Stimulated activated CD8-positive, alpha-beta memory T cell treated with anti-CD3 and anti-CD28 coated beads, Interleukin-7, amount 100 ng/mL, for 4 hours (primary cell): ENCODE measurements around the gene TNKS1BP1.
"Not testable (repeated sequence)": the region's sequence is repeated elsewhere in the genome, so short reads cannot be mapped to it uniquely, and the experiment has no call there.

Source experiments
- DNase-seq, 2 donors: peaks; one replicate each; pipeline ENCODE4 v3.0.0-alpha.2; 2020; ENCODE audit warnings: low read depth in 2 of 2

TNKS1BP1 gene

DNA sequence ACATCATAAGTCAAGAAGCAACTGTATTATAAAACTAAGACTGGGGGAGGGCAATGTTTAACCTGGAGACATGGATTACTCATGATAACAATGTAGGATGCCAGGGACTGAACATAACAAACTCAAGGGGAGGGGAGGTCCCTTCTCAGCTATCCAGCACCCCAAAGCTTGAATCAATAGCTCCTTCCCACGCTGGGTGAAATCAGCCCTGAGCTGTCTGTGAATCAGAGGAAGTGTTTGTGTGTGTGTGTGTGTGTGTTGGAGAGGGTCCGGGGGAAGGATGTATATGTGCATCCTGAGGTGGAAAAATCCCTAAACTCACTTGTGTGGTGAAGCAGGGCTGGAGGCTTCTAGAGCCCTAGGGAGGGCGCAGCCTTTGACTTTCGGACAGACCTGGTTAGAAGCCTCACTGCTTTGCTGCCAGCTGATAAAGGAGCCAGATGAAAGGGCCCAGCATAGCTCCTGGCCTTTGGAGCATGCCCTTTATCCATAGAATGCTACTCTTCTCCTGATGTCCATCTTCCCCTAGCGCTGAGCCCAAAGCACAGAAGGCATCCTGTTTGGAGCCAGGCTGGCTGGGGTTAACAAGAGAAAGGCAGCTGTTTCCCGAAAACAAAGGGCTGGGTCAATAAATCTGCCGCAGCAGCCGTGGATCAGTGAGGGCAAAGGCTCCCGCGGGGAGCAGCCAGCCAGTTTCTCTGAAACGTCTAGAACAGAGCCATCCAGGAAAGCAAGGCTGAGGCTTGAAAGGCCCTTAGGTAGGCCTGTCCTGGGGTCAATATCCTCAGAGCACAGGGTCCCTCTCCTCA is 35.8 kb downstream of the TNKS1BP1 start:
- DNase-seq = no peak

DNA sequence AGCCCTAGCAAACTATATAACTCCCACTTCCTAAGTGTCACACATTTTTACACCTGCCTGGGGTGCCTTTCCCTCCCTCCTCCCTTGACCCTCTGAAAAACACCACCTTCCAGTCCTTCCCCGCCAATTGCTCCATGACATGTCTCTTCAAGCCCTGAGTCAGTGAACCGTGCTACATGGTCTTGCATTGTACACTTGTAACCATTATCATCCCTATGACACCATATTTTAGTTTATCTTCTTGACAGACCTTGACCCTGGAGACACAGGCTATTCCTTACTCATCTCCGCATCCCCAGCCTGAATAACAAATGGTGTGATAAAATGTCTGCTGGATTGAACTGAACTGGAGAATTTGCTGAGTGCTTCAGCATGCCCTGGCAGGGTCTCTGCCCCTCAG is 36.9 kb downstream of the TNKS1BP1 start:
- no peak for DNase-seq

DNA sequence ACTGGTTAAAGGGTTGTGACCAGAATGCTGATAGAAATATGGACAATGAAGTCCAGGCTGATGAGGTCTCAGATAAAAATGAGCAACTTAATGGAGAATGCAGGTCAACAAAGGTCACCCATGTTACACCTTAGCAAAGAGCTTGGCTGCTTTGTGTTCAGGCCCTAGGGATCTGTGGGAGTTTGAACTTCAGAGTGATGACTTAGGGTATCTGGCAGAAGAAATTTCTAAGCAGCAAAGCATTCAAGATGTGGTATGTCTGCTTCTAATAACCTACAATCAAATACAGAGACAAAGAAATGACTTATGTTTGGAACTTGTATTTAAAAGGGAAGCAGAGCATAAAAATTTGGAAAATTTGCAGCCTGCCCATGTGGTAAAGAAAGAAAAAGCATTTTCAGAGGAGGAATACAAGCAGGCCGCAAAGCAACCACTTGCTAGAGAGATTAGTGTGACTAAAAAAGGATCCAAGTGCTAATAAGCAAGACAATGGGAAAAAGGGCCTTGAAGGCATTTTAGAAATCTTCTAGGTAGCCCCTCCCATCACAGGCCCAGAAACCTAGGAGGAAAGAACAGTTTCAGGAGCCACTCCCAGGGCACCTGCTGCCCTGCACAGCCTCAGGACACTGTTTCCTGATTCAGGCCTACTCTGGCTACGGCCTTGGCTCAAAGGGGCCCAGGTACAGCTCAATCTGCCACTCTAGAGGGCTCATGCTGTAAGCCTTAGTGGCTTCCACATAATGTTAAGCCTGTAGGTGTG is 41.3 kb downstream of the TNKS1BP1 start:
- DNase-seq = no peak

GRCh38 chr11:57281546-57281945 is 43.2 kb downstream of the TNKS1BP1 start:
- DNase-seq = not testable (repeated sequence)

DNA sequence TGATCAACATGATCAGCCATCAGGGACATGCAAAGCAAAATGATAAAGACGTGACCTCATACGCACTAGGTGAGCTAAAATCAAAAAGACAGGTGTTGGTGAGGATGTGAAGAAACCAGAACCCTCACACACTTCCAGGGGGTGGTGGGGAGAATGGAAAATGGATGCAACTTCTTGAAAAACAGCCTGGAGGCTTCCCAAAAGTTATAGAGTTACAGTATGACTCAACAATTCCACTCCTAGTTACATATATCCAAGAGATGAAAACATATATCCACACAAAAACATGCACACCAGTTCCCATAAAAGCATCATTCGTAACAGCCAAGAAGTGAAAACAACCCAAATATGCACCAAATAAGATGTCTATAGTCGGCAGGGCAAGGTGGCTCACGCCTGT is 45.6 kb downstream of the TNKS1BP1 start:
- no peak for DNase-seq

DNA sequence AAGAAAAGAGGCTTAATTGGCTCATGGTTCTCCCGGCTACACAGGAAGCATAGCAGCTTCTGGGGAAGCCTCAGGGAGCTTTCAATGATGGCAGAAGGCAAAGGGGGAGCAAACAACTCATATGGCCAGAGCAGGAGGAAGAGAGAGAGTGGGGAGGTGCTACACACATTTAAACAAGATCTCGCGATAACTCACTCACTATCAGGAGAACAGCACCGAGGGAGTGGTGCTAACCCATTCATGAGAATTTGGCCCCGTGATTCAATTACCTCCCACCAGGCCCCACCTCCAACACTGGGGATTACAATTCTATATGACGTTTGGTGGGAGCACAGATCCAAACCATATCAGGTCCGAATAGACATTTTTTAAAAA is 46.0 kb downstream of the TNKS1BP1 start:
- DNase-seq = no peak

- DNase-seq = no peak
Measured at GRCh38 chr11:57277845-57278720, 46.7 kb downstream of the TNKS1BP1 start.

DNA sequence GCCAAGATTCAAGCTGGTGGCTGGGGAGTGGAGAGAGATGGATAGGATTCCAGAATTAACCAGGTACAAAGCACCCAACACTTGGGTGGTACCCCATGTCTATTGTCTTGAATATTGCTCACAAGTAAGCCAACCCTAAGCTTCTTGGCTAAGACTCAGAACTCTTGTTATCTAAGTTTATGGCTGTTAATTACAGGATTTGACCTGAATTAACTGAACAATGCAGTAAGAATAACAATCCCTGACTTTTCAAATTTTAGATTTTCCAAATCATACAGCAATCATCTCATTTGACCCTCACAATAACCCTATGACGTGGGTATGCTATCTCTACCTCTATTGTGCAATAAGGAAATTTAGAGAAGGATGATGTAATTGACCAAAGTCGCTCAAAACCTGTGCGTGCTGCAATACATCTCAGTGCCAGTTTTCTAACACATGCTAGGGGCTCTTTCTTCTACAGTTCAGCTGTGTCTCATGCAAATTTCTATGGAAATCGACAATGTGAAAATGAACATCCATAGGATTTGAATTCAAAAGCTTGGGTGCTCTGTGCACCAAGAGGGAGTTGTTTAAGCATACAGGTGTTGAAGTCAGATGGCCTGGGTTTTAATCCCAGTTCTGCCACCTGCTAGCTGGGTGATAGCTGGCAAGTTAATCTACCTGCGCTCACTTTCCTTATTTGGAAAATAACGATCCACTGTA is 47.6 kb downstream of the TNKS1BP1 start:
- DNase-seq = no peak

DNA sequence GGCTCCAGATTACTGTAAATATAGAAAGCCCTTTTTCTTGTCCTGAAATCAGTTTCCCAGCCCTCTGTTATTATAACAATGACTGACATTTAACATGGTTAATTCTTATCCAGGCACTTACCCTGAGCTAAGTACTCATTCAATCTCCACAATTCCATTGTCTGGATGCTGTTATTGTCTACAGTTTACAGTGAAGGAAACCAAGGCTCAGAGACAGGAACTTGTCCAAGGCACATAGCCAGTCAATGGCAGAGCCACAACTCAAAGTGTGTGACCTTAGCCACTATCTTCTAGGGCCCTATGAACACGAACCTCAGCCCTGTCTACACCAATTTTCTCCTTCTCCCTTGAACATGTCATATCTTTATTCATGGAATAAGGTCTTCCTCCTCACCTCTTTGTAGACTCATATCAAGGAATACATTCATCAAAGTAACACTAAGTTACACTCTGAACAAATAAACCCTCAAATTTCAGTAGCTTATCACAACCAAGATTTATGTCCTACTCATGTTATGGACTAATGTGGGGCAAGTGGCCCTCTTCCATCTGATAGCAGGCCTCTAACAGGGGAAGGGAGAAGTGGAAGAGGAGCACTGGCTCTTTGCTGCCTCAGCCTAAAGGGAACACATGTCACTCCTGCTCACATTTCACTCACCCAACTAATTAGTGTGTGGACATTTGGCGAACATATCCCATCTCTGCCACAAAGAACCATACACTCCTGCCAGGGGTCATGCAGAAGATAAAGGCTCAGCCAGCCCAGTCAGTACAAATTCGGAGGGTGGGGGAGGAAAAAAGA is 48.4 kb downstream of the TNKS1BP1 start:
- no peak for DNase-seq

GRCh38 chr11:57275582-57275981 is 49.2 kb downstream of the TNKS1BP1 start:
- no peak for DNase-seq

DNA sequence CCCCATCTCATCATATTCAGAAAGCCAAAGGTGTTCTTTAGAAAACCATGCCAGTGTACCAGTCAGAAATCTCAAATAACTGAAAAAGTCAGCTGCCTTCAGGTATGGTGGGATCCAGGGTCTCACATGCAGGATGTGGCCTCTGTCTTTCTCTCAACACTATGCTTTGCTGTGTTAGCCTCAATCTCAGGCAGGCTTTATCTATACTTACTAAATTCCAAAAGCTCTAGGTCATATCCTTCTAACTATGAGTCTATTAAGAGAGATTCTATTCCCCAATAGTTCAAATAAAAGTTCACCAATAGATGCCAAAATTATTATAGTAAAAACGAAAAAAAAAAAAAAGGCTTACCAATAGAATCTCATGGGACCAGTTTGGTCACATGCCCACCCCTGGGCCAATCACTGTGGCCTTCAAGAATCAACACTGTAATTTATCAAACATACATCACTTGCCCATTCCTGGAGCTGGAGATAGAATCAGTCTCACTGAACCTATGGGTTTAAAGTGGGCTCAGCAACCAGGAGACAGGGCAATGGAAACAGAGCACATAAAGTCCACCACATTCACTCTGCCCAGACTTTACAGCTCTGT is 49.8 kb downstream of the TNKS1BP1 start:
- DNase-seq = no peak

- no peak for DNase-seq
Measured at GRCh38 chr11:57273448-57274058, 51.2 kb downstream of the TNKS1BP1 start.

DNA sequence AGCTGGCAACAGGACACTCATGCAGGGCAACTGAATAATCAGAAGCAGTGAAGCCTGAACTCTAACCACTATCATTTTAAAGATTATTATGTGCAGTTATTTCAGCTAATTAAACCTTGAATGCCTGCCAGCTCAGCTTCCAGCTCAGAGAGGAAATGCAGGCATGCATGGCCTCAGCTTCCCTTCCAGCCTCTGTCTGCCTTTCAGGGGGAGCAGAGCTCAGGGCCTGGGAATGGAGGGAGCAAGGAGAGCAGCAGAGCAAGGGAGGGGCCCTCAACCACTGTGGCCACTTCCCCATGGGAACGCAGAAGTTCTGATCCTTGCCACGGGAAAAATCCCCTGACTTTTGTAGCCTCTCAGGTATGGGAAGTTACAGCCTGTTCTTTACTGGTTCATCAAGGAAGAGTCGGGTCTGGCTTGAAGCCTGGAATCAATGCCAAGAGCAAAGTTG is 55.2 kb downstream of the TNKS1BP1 start:
- no peak for DNase-seq

DNA sequence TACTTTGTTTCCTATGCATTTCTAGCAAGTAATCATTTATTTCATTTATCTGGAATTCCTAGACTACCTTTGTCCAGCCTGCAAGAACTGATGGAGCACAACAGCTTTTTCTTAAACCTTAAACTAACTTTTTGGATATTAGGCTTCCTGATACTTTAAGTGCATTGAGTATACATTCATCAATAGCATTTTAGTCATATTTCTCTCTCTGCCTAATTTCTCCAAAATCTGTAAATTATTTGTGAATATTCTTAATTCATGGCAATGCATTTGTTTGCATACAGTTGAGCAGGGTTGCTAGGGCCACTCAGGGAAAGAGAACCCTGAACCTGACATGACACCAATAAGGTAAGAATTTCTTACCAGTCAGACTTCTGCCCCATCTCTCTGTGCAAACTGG is 58.6 kb downstream of the TNKS1BP1 start:
- DNase-seq = no peak

DNA sequence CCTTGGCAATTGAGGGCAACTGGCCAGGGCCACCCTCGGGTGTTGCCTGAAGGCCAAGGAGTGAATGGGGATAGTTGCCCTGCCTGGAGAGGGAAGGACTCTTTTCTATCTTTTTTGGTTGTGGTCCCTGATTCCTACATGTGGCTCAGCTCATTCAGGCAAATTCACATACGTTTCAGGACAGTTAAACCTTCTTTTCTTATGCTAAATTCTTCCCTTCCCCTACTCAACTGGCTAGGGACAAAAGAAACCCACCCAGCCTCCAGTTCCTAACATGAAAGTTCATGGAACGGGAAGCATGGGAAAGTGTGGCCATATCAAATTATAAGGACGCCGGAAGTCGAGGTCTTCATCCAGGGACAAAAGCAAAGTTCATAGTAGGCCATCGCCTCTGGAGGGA is 61.4 kb downstream of the TNKS1BP1 start:
- no peak for DNase-seq

GRCh38 chr11:57262157-57262556 is 62.6 kb downstream of the TNKS1BP1 start:
- no peak for DNase-seq

GRCh38 chr11:57260937-57261783 is 63.6 kb downstream of the TNKS1BP1 start:
- DNase-seq = no peak

DNA sequence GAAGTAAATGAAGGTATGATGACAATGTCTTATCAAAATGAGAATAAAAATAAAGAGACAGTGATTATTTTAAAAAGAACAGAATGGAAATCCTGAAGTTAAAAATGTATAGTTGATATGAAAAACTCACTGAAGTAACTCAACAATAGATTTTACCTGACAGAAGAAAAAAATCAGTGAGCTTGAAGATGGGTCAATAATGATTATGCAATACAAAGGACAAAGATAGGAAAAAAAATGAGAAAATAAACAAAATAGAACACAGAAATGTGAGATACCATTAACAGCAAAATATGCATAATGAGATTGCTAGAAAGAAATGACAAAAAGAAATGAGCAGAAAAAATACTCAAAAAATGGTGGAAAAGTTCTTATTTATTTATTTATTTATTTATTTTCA is 68.6 kb downstream of the TNKS1BP1 start:
- no peak for DNase-seq

DNA sequence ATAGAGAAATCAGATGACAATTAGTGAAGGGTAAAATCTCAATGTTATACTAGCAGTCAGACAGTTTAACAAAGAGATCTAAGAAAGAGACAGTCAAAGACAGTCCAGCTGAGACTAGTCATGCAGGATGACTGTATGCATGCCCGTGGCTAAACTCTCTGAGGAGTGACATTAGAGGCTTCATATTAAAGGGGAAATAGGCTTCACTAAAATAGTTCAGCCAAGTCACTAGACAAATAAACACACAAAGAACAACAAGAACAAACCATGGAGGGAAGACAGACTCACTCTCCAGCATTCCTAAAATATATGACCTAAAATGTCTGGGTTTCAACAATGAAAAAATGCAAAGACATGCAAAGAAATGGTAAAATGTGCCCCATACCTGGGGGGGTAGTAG is 69.1 kb downstream of the TNKS1BP1 start:
- no peak for DNase-seq
